Activated T-helper 1 cell treated with anti-CD3 and anti-CD28 coated beads, Interleukin-12 subunit alpha, Interleukin-12 subunit beta, Interleukin-2, Interleukin-4 antibody, amounts not matched to agents 30 ng/mL and 10 ng/mL and 1 ng/mL, durations not matched to agents 14 hours and 24 hours and 36 hours (primary cell): Measurements from ENCODE around the gene ZNF804A. TPM values are rescaled to one million over a fixed set of nuclear protein-coding genes. Genes with fewer than 3 reads are reported as not detected.
"Not testable (repeated sequence)": the region's sequence is repeated elsewhere in the genome, so short reads cannot be mapped to it uniquely, and the experiment has no call there.

Experiments used
- DNase-seq: peaks from one replicate; pipeline ENCODE4 v3.0.0; 2021; ENCODE audit warnings: low spot score
- H3K27ac Mint-ChIP-seq: one replicate; pipeline ENCODE4 v1.8.0; 2021; ENCODE audit warnings: mild to moderate bottlenecking, mixed read lengths
- H3K27me3 Mint-ChIP-seq: one replicate; pipeline ENCODE4 v1.8.0; 2022; ENCODE audit warnings: mild to moderate bottlenecking, moderate library complexity, mixed read lengths; ENCODE audit not compliant: insufficient read depth
- H3K36me3 Mint-ChIP-seq: one replicate; pipeline ENCODE4 v1.8.0; 2021; ENCODE audit warnings: low read depth, mixed read lengths
- H3K4me1 Mint-ChIP-seq: one replicate; pipeline ENCODE4 v1.8.0; 2021; ENCODE audit warnings: low read depth, mixed read lengths
- H3K4me3 Mint-ChIP-seq: one replicate; pipeline ENCODE4 v1.8.0; 2021; ENCODE audit warnings: mild to moderate bottlenecking, moderate library complexity, mixed read lengths
- H3K9me3 Mint-ChIP-seq: one replicate; pipeline ENCODE4 v1.8.0; 2021; ENCODE audit warnings: mixed read lengths
- intact Hi-C: fragments of 100-400 bp; cut with micrococcal nuclease; formaldehyde crosslinking; loops from one replicate; pipeline ENCODE4 v1.15.1; 2024
- total RNA-seq: library from RNA; stranded (reverse); gene quantifications from 2 replicates; pipeline ENCODE4 v1.2.3, GENCODE V29; 2022

The ZNF804A gene
- total RNA-seq, 1 donor from 2014 or later = not detected

- intact Hi-C loops, H3K27me3 Mint-ChIP-seq, DNase-seq, H3K36me3 Mint-ChIP-seq, H3K9me3 Mint-ChIP-seq, H3K4me1 Mint-ChIP-seq, H3K27ac Mint-ChIP-seq, H3K4me3 Mint-ChIP-seq: not testable (repeated sequence)
These were observed 161.4 kb downstream of the ZNF804A start for GRCh38 chr2:184759557-184760255.

DNA sequence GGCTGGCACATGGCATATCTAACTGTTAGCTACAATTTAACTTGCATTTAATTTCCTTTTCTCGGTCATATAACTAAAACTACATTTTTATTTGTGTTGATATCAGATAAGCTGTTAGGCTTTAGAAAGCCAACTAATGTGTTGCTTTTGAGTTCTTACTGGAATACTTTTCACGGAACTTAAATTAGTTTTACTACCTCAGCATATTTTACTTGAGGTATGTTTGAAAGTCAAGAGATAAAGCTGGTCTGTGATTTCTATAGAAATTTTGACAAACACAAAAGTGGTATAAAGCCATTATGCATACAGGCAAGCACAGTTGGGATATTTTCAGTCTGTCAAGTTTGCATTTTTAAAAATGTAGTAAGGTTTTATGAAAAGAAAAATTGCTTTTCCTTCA is 162.6 kb downstream of the ZNF804A start:
- H3K36me3 Mint-ChIP-seq = no peaks in the 10 kb centered on the region
- intact Hi-C loops = no loop called here
- H3K4me3 Mint-ChIP-seq = no peak overlapping the region
- no peaks in the 10 kb centered on the region for H3K9me3 Mint-ChIP-seq
- H3K27me3 Mint-ChIP-seq = no peaks in the 10 kb centered on the region
- no peak for DNase-seq
- no peak overlapping the region for H3K27ac Mint-ChIP-seq
- H3K4me1 Mint-ChIP-seq = no peaks in the 10 kb centered on the region

GRCh38 chr2:184765112-184765895 is 167.0 kb downstream of the ZNF804A start:
- H3K4me1 Mint-ChIP-seq = no peaks in the 10 kb centered on the region
- intact Hi-C loops = no loop called here
- no peak overlapping the region for H3K27ac Mint-ChIP-seq
- H3K36me3 Mint-ChIP-seq = no peaks in the 10 kb centered on the region
- no peaks in the 10 kb centered on the region for H3K9me3 Mint-ChIP-seq
- H3K4me3 Mint-ChIP-seq = no peak overlapping the region
- H3K27me3 Mint-ChIP-seq = no peaks in the 10 kb centered on the region
- no peak for DNase-seq

GRCh38 chr2:184767059-184767458 is 168.7 kb downstream of the ZNF804A start:
- H3K4me3 Mint-ChIP-seq = no peak overlapping the region
- no peak overlapping the region for H3K27ac Mint-ChIP-seq
- no peaks in the 10 kb centered on the region for H3K27me3 Mint-ChIP-seq
- H3K36me3 Mint-ChIP-seq = no peaks in the 10 kb centered on the region
- DNase-seq = no peak
- intact Hi-C loops = no loop called here
- H3K9me3 Mint-ChIP-seq = no peaks in the 10 kb centered on the region
- H3K4me1 Mint-ChIP-seq = no peaks in the 10 kb centered on the region

DNA sequence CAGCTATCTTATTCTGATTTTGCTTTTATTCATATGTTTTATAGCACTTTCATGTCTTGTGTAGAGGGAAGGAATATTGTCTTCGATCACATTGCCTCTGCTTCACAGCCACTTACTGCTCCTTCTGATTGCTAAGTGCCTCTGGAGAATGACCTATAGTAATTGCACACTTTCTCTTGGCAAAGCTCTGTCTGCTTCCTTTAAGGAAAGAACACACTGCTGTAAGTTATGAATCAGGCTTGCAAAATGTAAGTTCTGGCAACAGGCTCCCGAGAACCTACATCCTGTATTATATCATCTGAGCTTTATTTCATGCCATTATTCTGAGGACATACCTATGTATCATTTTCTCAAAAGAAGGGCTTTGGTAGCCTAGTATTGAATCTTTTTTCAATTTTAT is 170.7 kb downstream of the ZNF804A start:
- Mint-ChIP-seq H3K9me3 (no peaks in the 10 kb centered on the region), H3K4me3 (no peak overlapping the region), H3K4me1 (no peaks in the 10 kb centered on the region), H3K27ac (no peak overlapping the region), H3K36me3 (no peaks in the 10 kb centered on the region), H3K27me3 (no peaks in the 10 kb centered on the region)
- intact Hi-C loops = no loop called here
- no peak for DNase-seq

DNA sequence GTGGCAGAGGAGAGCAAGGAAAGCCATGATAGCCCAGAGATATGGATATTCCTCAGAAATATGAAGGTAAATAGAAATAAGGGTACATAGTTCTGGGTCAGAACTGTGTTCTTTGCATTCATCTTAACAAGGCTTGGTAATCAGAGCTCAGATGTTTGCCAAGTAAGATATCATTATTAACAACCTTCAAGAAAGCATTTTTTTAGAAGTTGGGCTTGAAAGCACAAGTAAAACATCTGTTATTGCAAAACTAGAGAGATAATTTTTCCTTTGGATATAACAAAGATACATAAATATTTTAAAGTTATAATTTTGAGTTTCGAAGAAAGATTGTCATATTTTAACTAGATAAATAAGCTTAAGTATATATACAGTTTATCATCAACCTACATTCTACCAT is 171.4 kb downstream of the ZNF804A start:
- DNase-seq = no peak
- intact Hi-C loops = no loop called here
- no peak overlapping the region for H3K27ac Mint-ChIP-seq
- H3K27me3 Mint-ChIP-seq = no peaks in the 10 kb centered on the region
- no peaks in the 10 kb centered on the region for H3K9me3 Mint-ChIP-seq
- no peaks in the 10 kb centered on the region for H3K36me3 Mint-ChIP-seq
- no peaks in the 10 kb centered on the region for H3K4me1 Mint-ChIP-seq
- H3K4me3 Mint-ChIP-seq = no peak overlapping the region

DNA sequence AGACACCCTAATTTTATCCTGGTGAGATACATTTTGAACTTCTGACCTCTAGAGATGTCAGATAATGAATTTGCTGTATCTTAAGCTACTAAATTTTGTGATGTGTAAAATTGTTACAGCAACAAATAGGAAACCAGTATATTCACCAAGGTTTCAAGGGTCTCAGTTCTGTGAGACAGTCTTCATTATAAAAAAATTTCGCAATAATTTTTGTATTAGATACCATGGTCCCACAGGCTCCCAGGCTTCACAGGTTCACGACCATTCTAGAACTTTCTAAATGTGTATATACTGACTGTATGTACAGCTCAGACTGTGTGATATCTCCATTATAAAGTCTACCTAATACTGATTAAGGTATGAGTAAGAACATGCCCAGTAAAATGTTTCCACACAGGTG is 181.4 kb downstream of the ZNF804A start:
- no peaks in the 10 kb centered on the region for H3K36me3 Mint-ChIP-seq
- no peaks in the 10 kb centered on the region for H3K9me3 Mint-ChIP-seq
- H3K27me3 Mint-ChIP-seq = no peaks in the 10 kb centered on the region
- H3K4me1 Mint-ChIP-seq = no peaks in the 10 kb centered on the region
- intact Hi-C loops = no loop called here
- H3K27ac Mint-ChIP-seq = no peak overlapping the region
- no peak for DNase-seq
- H3K4me3 Mint-ChIP-seq = no peak overlapping the region

GRCh38 chr2:184780384-184780783 is 182.1 kb downstream of the ZNF804A start:
- Mint-ChIP-seq H3K4me1 (no peaks in the 10 kb centered on the region), H3K9me3 (no peaks in the 10 kb centered on the region), H3K27ac (no peak overlapping the region), H3K27me3 (no peaks in the 10 kb centered on the region), H3K4me3 (no peak overlapping the region), H3K36me3 (no peaks in the 10 kb centered on the region)
- intact Hi-C loops = no loop called here
- no peak for DNase-seq

DNA sequence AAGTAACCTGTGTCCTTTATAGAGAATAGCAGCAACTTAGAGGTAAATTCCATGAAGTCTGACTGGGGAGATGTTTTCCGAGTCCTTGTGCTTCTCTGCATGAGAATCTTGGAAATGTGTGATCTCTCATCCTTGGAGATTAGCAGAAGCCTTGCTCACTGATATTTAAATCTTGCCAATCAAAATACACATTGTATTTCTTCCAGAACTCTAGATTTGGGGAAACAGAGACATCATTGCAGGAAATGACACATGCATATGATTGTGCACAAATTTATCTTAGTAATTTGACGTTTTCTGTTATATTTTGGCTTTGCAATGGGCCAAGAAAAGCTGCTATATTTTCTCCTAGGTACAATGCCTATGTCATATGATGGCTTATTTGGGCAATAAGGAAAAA is 182.6 kb downstream of the ZNF804A start:
- intact Hi-C loops = no loop called here
- Mint-ChIP-seq H3K36me3 (no peaks in the 10 kb centered on the region), H3K27me3 (no peaks in the 10 kb centered on the region), H3K4me1 (no peaks in the 10 kb centered on the region), H3K27ac (no peak overlapping the region), H3K9me3 (no peaks in the 10 kb centered on the region), H3K4me3 (no peak overlapping the region)
- no peak for DNase-seq

- no peaks in the 10 kb centered on the region for H3K36me3 Mint-ChIP-seq
- H3K27me3 Mint-ChIP-seq = no peaks in the 10 kb centered on the region
- no peak overlapping the region for H3K4me3 Mint-ChIP-seq
- no peaks in the 10 kb centered on the region for H3K9me3 Mint-ChIP-seq
- intact Hi-C loops = no loop called here
- no peak overlapping the region for H3K27ac Mint-ChIP-seq
- no peak for DNase-seq
- no peaks in the 10 kb centered on the region for H3K4me1 Mint-ChIP-seq
These were observed 185.2 kb downstream of the ZNF804A start for GRCh38 chr2:184783576-184783975.

DNA sequence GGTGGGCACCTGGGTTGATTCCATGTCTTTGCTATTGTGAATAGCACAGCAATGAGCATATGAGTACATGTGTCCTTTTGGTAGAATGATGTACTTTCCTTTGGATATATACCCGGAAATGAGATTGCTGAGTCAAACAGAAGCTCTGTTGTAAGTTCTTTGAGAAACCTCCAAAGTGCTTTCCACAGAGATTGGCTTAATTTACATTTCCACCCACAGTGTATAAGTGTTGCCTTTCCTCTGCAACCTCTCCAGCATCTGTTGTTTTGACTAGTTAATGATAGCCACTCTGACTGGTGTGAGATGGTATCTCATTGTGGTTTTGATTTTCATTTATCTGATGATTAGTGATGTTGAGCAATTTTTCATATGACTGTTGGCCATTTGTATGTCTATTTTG is 194.8 kb downstream of the ZNF804A start:
- Mint-ChIP-seq H3K4me1 (no peaks in the 10 kb centered on the region), H3K27ac (no peak overlapping the region), H3K27me3 (no peaks in the 10 kb centered on the region), H3K4me3 (no peak overlapping the region), H3K36me3 (no peaks in the 10 kb centered on the region), H3K9me3 (peaks cover 11% of the 10 kb centered on the region)
- intact Hi-C loops = no loop called here
- DNase-seq = no peak

GRCh38 chr2:184799379-184799778 is 201.1 kb downstream of the ZNF804A start:
- Mint-ChIP-seq H3K27ac (no peak overlapping the region), H3K9me3 (peaks cover under 1% of the 10 kb centered on the region), H3K36me3 (no peaks in the 10 kb centered on the region), H3K4me3 (no peak overlapping the region), H3K27me3 (no peaks in the 10 kb centered on the region), H3K4me1 (no peaks in the 10 kb centered on the region)
- DNase-seq = no peak
- intact Hi-C loops = no loop called here

DNA sequence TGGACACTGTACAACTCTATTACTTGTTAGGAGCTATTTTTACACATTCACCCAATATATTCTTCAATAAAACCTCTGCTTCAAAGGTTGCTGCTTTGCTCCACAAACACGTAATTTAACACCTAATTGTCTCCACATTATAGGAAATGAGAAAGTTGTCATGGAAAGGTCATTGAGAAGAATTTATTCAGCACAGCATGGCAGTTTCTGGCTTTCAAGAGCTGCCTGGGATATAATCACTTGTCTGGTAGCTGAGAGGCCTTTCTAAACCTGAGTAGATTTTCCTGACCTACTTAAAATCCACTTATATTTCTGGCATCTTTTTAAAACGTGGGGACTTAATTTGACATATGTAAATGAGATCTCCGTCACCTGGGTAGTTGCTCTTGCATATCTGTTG is 216.1 kb downstream of the ZNF804A start:
- H3K36me3 Mint-ChIP-seq = no peaks in the 10 kb centered on the region
- no peak for DNase-seq
- H3K4me1 Mint-ChIP-seq = no peaks in the 10 kb centered on the region
- no peaks in the 10 kb centered on the region for H3K27me3 Mint-ChIP-seq
- intact Hi-C loops = no loop called here
- no peaks in the 10 kb centered on the region for H3K9me3 Mint-ChIP-seq
- no peak overlapping the region for H3K4me3 Mint-ChIP-seq
- H3K27ac Mint-ChIP-seq = no peak overlapping the region
